Measurements from ENCODE around the gene DOCK1.

DOCK1 gene

GRCh38 chr10:127151981-127152699 lies 246.9 kb downstream of the DOCK1 start:
- H3K27ac ChIP-seq, result no peak overlapping the region

GRCh38 chr10:127153181-127153580 lies 248.0 kb downstream of the DOCK1 start:
- H3K27ac ChIP-seq, result no peak overlapping the region
- TF ChIP-seq CTCF (conservative IDR thresholded peaks at IDR 0.05) (no peak), ZFX (IDR thresholded peaks at IDR 0.05) (no peak)

More at GRCh38 chr10:127151981-127152699, 246.9 kb downstream of the DOCK1 start:
- TF ChIP-seq CTCF (conservative IDR thresholded peaks at IDR 0.05) (no peak), ZFX (IDR thresholded peaks at IDR 0.05) (no peak)

GRCh38 chr10:127154831-127155620 lies 249.8 kb downstream of the DOCK1 start:
- no peak overlapping the region for H3K27ac ChIP-seq
- TF ChIP-seq ZFX (IDR thresholded peaks at IDR 0.05), result no peak
- no peak for TF ChIP-seq CTCF (conservative IDR thresholded peaks at IDR 0.05)

GRCh38 chr10:127157089-127157488 lies 251.9 kb downstream of the DOCK1 start:
- TF ChIP-seq CTCF (conservative IDR thresholded peaks at IDR 0.05) (no peak), ZFX (IDR thresholded peaks at IDR 0.05) (no peak)
- H3K27ac ChIP-seq, result no peak overlapping the region

GRCh38 chr10:127157506-127158200 lies 252.4 kb downstream of the DOCK1 start:
- H3K27ac ChIP-seq, result no peak overlapping the region
- TF ChIP-seq ZFX (IDR thresholded peaks at IDR 0.05) (no peak), CTCF (conservative IDR thresholded peaks at IDR 0.05) (no peak)

GRCh38 chr10:127158662-127159061 lies 253.4 kb downstream of the DOCK1 start:
- no peak overlapping the region for H3K27ac ChIP-seq
- no peak for TF ChIP-seq ZFX (IDR thresholded peaks at IDR 0.05)
- no peak for TF ChIP-seq CTCF (conservative IDR thresholded peaks at IDR 0.05)

Data from C4-2B (cell line).